ENCODE measurements around the gene ALDH3B2. TPM values are rescaled to one million over a fixed set of nuclear protein-coding genes. Genes with fewer than 3 reads are reported as not detected.
"Not testable (repeated sequence)": the region's sequence is repeated elsewhere in the genome, so short reads cannot be mapped to it uniquely, and the experiment has no call there.

ALDH3B2 gene, protein sequence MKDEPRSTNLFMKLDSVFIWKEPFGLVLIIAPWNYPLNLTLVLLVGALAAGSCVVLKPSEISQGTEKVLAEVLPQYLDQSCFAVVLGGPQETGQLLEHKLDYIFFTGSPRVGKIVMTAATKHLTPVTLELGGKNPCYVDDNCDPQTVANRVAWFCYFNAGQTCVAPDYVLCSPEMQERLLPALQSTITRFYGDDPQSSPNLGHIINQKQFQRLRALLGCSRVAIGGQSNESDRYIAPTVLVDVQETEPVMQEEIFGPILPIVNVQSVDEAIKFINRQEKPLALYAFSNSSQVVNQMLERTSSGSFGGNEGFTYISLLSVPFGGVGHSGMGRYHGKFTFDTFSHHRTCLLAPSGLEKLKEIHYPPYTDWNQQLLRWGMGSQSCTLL
- 10 to 100 TPM in 2 of 12 donors, 1 to 10 TPM in 1, under 1 TPM in 1, not detected in 8; 0.25 to 36.7 (median 8.2) TPM for polyA plus RNA-seq (ENCODE audit: insufficient read length in 12 of 12)
- long read RNA-seq, donor 1: 0 reads
- long read RNA-seq, donor 2: 0 reads
- long read RNA-seq, donor 3: 0 reads
- long read RNA-seq, donor 4: 0 reads
- long read RNA-seq, donor 5: 0 reads
- long read RNA-seq, donor 6: 0 reads
- long read RNA-seq, donor 7: 0 reads
- long read RNA-seq, donor 8: 0 reads
- long read RNA-seq, donor 9: 0 reads
- long read RNA-seq, donor 10: 0 reads
- long read RNA-seq, donor 11: 0 reads

DNA sequence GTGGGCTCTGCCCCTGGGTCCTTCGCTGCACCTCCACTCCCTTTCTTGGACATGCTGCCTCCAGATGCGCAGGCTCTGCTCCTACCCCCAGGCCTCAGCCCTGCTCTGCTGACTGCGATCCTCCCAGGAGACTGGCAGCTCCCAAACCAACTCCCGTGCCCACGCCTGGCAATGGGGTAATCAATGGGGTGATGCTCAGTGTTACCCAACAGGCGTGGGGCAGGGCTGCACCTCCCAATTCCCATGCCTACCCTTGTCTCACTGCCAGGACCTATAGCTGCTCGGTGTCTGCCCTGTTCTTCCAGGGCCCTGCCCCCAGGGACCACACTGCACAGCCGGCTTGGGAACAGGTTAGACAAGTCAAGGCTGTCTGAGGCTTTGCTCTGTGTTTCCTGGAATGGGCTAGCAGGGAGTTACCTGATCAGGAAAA lies at the start of gene ALDH3B2:
Gene ALDH3B2, minus strand, starts transcription at position 182 of the 430 bp plus-strand sequence. CDS start 7,688 bp downstream, outside the sequence.
- no peak for DNase-seq

DNA sequence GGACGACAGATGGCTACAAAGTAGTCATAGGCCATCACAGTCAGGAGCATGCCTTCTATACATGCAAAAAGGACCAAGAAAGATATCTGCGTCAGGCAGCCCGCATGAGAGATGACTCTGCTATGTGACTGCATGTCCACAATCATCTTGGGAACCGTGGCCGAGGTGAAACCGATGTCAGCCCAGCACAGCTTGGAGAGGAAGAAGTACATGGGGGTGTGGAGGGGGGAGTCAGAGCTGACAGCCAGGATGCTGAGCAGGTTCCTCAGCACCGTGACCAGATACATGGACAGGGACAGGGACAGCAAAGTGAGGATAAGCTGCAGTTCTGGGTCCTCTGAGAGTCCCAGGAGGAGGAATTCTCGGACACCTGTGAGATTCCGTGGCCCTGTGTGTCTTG lies 48.6 kb upstream of the ALDH3B2 start:
- not testable (repeated sequence) for DNase-seq

DNA sequence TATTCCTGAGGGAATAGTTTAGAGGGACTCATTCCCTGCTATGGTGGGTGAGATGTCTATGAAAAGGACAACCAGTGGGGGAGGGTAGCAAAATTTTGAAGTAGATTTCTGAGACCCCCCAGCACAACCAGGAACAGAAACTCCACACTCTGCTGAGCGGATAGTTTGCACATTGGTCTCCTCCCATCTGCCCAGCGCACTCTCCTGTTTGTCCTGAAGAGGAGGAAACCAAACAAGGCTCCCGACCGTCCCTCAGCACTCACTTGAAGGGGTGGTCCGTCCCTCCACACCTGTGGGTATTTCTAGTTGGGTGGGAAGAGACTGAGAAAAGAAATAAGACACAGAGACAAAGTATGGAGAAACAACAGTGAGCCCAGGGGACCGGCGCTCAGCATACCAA lies 41.8 kb upstream of the ALDH3B2 start:
- not testable (repeated sequence) for DNase-seq

DNA sequence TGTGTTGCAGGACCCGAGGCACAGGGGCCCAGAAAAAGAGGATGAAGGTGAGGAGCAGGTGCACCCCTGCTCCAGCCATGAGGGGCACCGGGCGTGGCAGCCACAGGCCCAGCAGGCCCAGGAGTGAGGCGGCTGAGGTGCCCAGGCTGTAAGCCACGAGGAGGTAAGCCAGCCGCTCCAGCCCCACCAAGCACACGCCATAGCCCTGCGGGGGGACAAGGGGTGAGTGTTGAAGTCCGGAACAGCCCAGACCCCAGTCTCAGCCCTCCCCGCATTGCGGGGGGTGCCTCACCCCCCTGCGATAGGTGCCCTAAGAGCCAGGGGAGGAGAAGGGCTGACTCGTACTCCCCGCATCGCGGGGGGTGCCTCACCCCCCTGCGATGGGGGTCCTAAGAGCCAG lies 41.4 kb upstream of the ALDH3B2 start:
- DNase-seq: not testable (repeated sequence)

DNA sequence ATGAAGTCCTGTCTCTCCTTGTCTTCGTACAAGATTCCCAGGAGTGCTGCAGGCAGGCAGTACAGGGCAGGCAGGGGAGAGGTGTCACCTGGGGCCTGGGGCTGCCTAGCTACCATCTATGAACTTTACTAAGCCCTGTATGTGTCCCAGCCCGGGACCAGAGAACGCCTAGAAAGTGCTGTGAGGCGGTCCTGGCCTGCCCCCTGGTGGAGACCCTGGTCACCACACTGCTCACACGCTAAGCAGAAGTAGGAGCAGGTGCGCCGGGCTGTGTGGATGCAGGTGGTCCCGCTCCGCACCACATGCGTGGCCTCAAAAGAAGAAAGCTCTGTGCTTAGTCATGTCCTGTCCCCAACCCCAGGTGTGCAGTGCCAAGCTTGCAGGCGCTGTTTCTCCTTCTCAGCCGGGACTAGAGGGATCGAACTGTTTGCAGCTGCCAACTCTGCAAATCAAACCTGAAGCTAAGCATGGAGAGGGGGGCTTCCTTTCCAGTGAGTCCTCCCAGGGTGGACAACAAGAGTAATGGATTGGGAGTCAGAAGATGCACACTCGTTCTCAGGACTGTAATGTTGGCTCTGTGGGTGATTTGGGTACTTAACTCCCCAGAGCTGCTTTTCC lies 39.6 kb upstream of the ALDH3B2 start:
- not testable (repeated sequence) for DNase-seq

DNA sequence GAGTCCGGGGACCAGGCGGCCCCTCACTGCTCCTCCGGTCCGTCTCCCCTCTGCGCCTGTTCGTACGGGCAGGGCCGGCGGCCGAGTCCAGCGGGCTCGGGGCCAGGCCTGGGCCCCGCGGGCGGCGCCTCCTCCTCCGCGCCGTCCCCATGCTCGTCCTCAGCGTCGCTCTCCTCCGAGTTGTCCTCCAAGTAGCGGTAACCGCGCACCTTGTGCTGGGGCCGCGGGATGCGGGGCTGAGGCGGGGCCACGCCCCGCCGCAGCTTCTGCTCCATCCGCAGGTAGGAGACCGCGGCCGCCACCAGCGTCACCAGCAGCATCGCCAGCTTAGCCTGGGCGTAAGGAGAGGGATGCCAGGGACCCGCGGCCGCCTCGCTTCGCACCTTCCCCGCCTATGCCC lies 37.3 kb upstream of the ALDH3B2 start:
- not testable (repeated sequence) for DNase-seq

DNA sequence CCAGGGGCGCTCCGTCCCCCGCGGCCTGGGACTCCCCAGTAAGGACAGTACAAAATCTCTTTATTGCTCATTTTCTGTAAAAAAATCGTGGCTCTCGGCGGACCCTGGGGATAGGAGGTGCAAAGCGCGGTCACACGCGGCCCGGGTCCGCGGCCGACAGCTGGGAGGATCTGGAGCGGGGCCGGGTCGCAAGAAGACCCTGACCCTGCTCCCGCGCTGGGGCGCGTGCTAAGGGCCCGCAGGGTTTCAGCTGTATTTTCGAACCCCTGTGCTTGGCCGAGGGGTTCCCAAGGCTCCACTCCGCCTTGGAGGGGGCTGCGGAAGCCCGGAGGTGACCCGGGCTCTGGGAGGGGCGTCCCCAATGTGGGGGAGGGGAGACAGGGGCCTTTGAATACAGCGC lies 36.8 kb upstream of the ALDH3B2 start:
- DNase-seq: not testable (repeated sequence)

DNA sequence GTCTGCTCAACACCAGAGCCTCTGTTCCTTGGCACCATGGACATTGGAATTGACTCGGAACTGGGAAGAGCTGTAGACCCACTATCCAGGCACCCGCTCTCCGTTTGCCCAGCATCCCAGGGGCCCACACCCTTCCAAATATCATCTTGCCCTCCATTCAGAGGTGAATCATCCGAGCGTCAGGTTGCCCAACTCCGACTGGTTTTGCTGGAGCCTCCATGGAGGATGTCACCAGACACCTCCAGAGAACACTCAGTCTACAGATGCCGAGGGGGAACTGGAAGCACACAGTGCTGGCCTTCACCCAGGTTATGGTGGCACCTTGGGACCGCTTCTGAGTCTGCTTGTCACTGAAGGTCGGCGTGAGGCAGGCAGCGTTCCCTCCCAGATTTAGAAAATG lies 35.4 kb upstream of the ALDH3B2 start:
- not testable (repeated sequence) for DNase-seq

DNA sequence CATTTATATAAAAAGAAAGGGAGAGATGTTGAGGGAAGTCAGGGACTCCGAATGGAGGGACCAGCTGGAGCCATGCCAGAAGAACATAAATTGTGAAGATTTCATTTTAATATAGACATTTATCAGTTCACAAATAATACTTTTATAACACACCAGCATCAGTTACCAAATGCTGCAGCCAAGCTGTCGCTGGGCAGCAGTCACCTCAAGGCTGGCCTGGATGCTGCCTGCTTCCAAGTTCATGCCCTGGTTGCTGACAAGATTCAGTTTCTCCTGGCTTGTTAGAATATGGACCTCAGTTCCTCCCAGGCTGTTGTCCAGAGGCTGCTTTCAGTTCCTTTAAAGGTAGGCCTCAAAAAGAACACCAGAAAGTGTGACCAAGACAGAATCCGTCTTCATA lies 30.8 kb upstream of the ALDH3B2 start:
- no peak for DNase-seq

DNA sequence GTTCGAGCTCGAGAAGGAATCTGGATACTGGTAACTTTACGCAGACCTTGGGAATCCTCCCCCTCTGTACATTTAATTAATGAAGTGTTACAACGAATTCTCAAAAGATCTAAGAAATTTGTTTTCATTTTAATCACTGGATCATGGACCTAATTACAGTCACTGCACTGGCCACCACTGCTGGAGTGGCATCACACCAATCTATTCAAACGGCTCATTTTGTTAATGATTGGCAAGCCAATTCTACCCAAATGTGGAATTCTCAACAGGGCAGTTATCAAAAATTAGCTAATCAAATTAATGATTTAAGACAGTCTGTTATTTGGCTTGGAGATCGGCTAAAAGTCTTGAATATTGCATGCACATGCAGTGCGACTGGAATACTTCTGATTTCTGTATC lies 30.1 kb upstream of the ALDH3B2 start:
- DNase-seq: no peak

DNA sequence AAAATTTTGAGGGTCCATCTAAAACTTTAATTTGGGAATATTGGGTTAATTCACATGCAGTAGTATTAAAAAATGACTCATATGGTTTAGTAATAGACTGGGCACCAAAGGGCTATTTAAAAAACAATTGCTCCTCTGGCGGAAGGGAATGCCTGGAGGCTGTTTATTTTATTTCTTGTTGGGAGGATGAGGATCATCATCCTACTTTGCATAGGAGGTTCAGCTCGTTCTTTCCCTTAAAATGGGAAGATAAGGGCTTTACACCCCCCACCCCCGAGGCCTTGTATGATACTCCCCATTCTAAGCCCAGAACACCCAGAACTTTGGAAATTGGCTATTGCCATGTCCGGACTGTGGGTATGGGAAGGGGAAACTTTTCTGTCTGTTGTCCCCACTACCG lies 29.3 kb upstream of the ALDH3B2 start:
- not testable (repeated sequence) for DNase-seq

DNA sequence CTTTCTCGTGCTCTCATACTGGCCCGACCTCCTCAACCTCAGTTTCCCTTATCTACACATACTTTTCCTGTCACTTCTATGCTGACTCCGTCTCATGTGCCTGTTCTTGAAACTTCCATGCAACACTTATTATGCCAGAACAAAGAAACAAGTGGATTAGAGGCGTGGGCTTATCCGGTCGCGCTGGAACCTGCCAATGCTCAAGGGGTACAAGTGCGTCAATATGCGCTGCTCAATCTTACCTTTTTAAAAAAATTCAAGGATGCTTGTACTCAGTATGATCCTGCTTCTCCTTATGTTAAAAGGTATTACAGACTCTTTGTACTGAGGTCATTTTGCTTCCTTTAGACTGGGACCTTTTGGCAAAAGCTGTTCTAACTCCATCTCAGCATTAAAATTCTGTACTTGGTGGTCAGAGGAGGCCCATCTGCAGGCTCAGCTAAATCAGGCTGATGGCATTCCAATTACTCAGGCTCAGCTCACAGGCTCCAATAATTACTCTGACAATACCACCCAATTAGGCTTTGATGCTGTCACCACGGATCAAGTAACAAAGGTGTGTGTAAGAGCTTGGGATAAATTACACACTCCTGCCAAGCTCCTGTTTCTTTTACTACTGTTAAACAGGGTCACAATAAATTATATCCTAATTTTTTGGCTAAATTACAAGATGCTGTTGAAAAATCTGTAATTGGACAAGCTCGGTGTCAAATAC lies 26.3 kb upstream of the ALDH3B2 start:
- DNase-seq: no peak

DNA sequence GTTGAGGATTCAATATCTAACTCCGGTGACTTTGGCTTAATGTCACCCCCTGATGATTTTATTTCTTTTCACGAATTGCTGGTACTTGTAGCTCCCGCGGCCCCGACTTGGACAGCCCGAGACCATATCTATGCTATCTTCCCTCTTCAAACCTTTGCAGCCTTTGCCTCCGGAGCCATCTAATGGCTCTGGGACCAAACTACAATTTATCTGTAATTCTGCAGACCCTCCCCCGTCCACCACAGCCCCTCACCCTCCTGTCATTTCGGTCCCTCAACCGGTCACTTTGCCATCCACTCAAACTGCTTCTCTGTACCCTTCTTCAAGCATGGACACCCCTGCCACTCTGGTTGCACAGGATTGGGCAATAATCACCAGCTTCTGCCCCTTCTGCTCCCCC lies 25.7 kb upstream of the ALDH3B2 start:
- no peak for DNase-seq

DNA sequence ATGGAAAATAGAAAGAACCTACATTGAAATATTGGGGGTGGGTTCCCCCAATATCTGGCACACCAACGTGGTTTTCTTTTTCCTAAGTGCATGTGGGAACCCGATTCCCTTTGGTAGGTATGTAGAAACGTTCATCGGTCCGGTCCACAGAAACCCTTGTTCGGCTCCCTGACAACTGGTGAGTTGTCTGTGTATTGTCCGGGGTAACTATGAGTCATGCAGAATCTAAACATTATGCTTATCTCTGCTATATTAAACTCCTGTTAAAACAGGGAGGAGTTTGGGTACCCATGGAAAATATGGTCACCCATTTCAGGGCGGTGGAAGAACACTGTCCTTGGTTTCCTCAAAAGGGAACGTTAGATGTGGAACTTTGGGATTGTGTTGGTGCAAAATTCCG lies 25.1 kb upstream of the ALDH3B2 start:
- DNase-seq: no peak

DNA sequence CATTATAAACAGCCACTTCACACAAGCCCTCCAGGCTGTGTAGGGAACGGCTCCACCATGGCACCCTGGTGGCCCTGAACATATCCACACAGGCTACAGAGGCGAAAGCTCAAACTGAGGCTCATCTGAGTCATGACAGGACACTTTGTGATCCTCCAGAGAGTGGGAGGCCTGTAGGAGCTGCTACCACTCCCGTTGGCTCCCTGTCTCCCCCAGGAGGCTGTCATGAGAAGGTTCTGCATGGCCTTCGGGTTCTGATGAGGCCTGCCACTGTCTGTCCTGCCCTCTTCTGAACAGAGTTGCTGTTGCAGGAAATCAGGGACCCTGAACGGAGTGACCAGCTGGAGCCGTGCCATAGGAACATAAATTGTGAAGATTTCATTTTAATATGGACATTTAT lies 23.8 kb upstream of the ALDH3B2 start:
- no peak for DNase-seq

DNA sequence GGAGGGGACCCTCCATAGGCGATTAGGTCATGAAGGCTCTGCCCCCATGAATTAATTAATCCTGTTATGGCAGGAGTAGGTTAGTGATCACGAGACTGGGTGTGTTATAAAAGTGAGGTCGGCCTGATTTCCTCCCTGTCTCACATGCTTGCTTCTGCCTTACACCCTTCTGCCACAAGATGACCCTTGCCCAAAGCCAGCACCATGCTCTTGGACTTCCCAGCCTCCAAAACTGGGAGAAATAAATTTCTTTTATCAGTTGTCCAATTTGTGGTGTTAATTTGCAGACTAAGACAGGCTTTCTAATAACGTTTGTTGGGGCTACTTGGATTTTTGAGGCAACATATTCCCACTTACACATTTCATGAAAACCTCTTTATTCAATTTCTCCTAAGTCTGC lies 23.4 kb upstream of the ALDH3B2 start:
- DNase-seq: no peak

DNA sequence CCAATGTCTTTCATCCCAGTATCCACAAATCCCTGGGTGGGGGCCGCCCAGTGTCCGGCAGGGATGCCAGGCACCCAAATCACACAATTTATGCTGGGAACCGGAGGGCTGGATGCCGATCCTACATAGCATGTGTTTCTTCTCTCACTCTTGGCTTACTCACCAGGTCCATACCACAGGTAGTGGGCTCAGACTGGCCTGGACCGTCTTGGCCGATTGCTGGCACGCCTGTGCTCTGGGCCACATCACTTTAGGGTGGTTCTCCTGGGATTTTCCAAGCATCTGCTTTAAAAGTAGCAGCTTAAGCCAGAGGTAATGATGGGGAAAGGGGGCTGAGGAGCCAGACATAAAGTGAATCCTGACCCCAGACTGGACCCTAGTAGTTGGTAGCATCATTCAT lies 22.6 kb upstream of the ALDH3B2 start:
- DNase-seq: no peak

DNA sequence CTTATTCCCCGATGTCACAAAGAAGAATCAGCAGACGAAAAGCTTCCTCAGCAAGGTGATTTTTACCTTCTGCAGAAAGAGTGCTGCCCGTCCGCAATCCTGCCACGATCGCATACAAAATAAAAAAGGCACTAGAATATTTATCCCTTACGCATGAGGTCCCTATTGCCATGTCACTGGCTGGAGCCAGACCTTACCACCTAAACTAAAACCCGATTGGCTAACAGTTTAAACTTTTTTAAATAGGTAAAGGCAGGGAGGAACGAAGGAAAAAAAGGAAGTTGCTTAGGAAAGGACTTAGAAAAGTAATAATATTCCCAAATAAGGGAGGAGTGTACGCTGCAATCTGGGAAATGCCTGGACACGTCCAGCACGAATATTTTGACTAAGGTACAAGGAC lies 21.2 kb upstream of the ALDH3B2 start:
- DNase-seq: no peak

DNA sequence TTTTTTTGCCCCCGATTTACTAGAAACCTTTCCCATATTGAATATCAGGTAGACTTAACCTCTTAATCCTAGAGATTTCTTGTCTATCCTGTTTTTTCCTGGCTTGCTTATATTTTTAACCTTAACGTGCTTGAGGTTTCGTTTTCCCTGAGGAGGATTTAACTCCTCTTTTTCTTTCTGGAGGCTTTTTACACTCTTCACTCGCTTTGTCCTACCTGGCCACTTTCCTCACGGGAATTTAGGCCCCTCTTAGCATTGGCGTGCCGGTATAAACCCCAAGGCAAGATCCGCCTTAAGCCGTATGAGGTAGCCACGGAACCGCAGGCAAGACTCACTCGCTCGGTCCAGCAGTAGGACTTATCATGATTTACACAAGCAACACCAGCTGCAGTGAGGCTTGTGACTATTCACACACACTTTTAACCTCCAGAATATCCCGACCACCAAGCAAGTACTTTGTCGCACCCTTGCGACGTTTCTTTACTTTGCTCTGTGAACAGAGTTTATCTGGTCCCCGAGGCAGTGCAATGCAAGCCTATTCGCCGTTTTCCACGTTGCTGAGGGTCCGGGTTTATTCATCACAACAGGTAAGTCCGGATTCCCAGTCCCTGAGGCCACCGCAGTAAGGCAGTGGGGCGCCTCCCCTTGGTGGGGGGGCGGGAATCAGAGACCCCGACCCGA lies 20.6 kb upstream of the ALDH3B2 start:
- DNase-seq: no peak

DNA sequence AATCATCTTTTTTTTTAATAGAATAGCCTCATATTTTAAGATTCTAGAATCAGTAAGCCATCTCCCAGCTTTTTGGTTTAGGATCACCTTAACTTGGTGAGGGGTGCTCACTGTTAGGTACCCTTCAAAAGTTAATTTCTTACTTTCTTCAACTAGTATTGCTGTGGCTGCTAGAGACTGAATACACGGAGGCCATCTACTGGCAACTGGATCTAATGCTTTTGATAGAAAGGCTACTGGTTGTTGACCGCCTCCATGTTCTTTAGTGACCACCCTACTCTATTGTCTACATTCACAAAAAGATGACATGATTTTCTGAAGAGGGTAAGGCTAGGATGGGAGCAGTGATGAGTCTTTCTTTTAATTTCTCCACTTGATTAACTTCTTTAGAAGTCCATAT lies 16.7 kb upstream of the ALDH3B2 start:
- no peak for DNase-seq

DNA sequence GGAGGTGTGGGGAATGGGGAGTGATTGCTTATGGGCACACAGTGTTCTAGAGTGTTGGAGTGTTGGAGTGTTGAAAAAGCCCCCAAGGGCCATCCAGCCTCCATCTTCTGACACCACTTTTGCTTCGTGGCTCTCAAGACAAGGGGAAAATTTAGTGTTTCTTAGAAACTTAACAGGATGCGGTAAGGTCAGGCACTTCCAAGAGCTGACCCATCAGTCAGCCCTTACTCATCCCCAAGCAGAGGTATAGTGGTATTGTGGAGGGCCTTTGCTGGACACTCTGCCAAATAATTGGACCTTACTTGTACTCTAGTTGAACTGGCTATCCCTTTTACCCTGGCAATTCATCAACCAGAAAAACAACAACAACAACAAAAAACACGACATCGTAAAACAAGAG lies 14.8 kb upstream of the ALDH3B2 start:
- no peak for DNase-seq

DNA sequence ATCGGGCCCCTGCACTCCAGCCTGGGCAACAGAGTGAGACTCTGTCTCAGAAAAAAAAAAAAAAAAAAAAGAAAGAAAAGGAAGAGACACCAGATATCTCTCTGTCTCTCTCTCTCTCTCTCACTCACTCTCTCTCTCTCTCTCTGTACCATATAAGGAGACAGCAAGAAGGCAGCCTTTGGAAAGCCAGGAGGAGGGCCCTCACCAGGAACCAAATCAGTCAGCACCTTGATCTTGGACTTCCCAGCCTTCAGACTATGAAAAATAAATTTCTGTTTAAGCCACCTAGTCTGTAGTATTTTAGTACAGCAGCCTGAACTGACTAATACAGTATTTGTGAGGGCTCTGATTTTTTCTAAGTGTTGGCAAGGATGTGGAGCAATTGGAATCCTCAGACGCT lies 13.6 kb upstream of the ALDH3B2 start:
- DNase-seq: no peak

Measured in muscle of arm (tissue), 14 donors.